GM21367 (cell line): Measurements from ENCODE around the gene MAML2.

Experiments
- ATAC-seq: cut with Tn5 transposase; IDR thresholded peaks from one replicate; pipeline ENCODE4 v1.9.1; 2021; ENCODE audit not compliant: unreplicated experiment

The MAML2 gene

GRCh38 chr11:96161307-96162089 is 181.5 kb downstream of the MAML2 start:
- no peak for ATAC-seq

GRCh38 chr11:96160732-96161306 is 182.2 kb downstream of the MAML2 start:
- no peak for ATAC-seq

DNA sequence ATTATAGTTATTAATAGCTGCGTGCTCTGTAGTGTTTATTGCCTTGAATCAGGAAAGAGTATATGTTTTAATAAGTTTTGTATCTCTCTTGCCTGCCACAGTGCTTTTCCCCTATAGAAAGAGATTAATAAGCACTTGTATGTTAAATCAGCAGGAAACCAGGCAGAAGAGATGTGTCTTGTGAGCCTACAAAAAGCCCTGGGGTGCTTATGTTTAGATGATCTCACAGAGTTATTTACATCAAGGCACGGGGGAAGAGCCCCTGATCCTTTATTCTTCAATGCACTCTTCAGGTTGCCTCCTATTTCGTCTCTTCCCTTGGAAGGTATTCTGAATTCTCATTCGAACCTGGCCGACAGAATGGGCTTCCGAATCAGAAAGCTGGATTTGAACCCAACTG is 183.0 kb downstream of the MAML2 start:
- ATAC-seq = no peak

DNA sequence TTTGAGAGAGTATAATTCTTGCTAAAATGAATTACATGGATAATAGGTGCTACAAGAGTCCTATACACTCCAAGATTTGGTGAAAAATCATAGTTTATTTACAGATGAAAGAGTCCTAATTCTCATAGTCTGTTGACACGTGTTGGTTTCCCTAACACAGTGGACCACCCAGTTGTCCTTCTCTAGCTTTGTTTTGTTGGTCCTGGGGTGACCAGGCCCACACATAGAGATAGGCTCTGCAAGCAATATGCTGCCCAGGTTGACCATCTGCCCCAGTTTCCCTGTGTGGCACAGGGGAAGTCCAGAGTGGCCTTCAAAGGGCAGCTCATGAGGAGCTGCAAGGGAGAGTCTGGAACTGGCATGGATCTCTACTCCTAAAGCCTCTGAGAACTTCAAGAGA is 184.9 kb downstream of the MAML2 start:
- ATAC-seq = no peak

DNA sequence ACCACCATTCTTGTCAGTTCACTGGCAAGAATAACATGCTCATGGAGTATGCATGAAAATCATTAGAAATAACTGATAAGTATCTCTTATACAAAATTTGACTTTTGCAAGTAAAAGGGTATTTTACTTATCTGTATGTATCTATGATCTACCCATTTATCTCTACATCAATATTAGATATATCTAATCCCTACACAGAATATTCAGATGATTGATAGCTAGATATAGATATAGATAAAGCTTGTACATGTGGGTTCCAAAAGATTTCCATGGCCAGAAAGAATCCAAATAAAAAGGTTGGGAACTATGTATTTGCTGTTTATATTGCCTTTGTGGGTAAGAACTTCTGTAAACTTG is 185.5 kb downstream of the MAML2 start:
- ATAC-seq = no peak

DNA sequence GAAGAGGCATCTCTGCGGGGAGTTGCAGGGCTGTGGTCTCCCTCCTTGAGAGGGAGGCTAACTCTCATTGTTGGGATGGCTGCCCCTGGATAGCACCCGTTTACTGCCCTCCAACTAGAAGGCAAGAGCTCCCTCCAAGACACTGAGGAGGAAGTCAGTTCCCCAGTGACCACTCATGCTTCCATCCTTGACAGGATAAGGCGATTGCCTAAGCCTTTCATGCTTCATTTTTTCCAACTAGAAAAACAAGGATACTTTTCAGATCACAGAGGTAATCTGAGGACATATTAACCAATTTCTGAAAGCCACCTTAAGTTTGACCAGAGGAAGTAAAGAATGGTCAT is 186.6 kb downstream of the MAML2 start:
- ATAC-seq = no peak

GRCh38 chr11:96155627-96156378 is 187.2 kb downstream of the MAML2 start:
- ATAC-seq = peak; percentile 52

DNA sequence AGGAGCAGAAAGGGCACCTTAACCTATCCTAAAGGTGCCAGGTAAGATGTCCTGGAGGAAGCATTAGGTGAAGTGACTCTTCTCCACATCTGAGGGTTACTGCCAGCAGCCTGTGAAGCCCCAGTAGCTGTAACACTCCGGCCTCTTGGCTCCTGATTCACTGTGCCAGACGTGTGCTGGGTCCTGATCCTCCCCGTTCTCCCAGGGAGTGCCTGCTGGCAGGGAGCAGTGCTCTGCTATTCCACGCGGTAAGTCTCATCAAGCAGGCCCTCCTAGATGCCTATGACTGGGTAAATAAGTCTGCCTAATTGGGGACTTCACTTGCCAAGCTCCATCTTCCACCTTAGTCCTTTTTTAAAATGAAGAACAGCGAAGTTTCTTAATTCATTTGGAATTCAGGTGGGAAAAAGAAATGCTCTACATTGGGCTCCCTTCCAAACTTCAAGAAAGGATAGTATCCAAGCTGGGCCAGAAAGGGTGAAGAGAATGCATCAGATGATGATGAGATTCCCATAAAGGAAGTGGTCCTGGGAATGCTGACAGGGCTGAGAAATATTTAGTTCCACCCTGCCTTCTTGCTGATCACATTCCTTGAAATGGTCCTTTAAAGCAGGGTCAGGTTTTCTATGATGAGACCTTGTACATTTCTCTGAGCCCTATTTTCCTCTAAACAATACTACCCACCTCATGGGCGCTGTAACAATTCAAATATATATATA is 188.0 kb downstream of the MAML2 start:
- no peak for ATAC-seq

DNA sequence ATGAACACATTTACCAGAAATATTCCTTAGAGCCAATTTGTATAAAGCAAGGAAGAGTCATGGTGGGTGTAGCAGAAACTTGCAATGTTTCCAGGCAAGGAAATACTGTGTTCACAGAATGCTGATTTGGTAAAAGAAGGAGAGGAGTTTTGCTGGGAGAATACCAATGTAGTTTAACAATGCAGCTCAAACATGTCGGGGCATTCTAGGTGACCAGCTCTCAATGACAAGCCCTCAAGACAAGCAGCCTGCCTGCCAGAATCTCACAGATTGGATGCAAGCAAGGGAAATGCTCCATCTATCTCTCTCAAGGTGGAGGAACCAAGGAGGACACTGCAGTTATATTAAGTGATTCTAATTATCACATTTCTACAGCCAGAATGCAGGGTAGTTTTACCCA is 190.4 kb downstream of the MAML2 start:
- no peak for ATAC-seq

DNA sequence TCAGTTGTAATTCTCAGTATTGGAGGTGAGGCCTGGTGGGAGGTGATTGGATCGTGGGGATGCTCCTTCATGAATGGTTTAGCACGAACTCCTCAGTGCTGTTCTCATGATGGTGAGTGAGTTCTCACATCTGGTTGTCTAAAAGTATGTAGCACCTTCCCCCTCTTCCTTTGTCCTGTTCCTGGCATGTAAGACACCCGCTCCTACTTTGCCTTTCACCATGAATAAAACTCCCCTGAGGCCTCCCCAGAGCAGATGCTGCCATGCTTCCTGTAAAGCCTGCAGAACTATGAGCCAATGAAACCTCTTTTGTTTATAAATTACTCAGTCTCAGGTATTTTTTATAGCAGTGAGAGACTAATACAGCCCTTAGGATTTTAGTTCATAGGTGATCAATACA is 191.5 kb downstream of the MAML2 start:
- ATAC-seq = no peak

GRCh38 chr11:96150609-96151008 is 192.4 kb downstream of the MAML2 start:
- no peak for ATAC-seq

DNA sequence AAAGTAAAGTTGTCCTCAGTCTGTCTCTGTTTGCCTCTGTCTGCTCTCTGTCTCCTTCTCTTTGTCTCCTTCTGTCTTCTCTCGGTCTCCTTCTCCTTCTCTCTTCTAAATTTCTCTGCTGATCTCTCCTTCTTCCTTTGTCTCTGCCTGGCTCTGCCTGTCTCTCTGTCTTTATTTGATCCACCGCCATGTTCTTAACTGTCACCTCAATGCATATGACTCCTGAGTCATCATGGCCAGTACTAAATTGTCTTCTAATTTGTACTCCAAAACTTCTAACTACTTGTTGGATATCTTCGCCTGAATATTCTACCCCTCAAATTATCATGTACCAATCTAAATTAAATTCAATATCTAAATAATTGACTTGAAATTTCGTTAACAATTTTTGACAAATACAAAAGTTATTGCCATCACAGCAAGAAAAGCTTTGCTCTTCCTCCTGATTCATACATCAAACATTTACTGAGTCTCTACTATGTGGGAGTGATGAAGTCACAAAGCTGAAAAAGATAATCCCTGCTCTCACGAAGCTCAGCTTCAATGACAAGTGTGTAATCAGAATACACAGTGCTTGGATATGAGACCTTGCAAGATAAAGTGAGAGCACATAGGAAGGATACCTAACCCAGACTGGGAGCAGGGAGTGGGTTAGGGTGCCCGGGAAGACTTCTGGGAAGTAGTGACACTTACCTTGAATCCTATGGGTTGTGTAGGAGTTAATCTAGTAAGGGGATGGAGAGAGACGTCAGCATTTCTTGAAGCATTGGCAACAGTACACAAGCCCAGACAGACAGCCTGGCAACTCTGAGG is 193.0 kb downstream of the MAML2 start:
- ATAC-seq = no peak

DNA sequence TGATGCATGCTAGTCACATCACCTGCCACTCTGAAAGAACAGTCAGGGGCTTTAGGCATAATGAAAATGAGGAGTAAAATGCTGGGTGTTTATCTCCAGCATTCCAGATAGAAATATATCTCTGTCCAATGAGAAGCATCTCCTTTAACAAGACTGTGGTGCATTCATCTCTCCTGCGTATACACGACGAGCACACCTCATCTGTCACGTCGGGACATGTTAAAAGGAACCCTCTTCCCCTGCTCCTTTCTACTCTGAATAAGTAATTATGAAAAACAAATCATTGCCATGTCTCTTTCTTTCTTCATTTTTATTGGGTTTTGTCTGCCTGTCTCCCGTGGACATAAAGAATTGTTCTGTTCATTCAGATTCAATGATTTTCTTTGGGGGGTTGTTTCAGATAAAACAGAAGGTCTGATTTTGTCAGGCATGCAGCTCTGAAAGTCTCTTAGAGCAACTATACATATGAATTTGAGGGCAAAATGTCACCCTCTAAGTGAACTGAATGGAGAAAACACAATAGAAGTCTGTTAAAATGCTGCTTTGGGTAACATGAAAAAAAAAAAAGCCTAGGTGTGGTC is 195.0 kb downstream of the MAML2 start:
- ATAC-seq = no peak

GRCh38 chr11:96147186-96147585 is 195.8 kb downstream of the MAML2 start:
- no peak for ATAC-seq

DNA sequence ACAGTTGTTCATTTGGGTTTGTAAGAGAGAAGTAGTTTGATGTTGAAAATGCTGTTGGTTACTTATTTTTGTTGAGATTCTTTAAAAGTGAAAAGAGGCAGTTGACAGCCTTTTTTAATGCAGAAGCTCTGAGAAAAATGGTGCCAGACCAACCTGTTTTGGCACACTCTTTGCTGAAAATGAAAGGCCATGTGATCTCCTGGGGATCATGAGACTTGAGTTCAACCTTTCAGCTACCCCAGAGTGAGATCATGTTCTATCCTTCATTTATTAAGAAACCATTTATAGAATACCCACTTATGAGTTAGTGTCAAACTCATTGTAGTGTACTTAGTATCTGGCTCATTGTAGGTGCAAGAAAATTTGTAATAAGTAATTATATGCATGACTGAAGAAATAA is 196.2 kb downstream of the MAML2 start:
- ATAC-seq = no peak

DNA sequence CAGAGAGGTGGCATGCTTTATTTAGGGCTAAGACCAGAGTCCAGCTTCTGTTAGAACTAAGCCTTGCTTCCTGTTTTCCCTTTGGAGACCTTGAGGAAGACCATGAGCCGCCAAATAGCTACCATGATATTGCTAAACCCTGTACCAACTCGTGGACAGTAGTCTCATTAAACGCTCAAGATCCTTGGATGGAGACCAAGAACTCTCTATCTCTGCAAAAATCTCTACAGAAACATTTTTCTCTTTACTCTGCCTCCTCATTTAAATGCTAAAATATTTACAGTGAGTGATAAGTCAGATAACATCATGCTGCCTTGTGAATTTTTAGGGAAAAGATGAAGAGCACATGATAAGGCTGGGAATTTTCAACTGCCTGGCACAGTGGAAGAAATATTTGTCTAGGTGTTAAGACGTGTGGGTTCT is 197.8 kb downstream of the MAML2 start:
- ATAC-seq = no peak

- ATAC-seq = no peak
These were observed 198.4 kb downstream of the MAML2 start for GRCh38 chr11:96144553-96144952.

DNA sequence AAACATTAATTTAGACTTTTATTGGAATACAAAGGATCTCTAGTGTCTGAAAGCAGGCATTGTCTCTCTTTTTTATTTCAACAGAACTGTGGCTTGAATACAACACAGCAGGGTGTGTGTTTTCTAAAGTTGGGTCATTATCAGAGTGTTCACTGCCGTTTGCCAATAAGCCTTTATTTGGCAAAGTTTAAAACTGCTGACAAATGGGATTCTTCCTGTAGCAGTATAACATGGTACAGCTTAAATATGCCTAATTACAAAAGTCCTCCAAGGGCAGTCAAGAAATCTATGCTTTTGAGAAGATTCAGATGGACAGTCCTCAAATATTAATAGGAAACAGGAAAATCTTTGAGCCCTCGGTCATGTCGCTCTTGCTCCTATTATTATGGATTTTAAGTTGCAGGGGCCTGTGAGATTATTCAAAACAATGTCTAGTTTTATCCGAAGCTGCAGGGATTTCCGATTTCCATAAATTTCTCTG is 199.9 kb downstream of the MAML2 start:
- ATAC-seq = no peak

DNA sequence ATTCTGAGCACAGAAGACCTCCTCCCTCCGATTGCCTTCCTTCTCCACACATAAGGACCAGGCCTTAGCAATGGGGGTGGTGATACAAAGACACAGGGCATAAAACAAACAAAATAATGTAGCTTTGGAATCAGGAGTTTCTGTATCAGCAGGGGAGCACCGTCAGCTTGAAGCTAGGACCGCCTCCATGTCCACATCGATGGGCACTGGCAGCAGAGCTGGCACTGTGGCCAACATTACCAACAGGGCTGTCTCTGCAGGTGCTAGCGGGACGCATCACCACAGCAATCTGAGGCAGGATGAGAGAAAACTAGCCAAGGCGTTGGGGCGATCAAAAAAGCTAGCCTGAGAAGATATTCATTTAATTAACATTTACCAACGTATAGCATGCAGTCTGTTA is 201.4 kb downstream of the MAML2 start:
- no peak for ATAC-seq

GRCh38 chr11:96139691-96140090 is 203.3 kb downstream of the MAML2 start:
- no peak for ATAC-seq
